Thoracic aorta (tissue), 2 donors: ENCODE measurements around the gene INPP5D. TPM values are rescaled to one million over a fixed set of nuclear protein-coding genes. Genes with fewer than 3 reads are reported as not detected.
"Not testable (repeated sequence)": the region's sequence is repeated elsewhere in the genome, so short reads cannot be mapped to it uniquely, and the experiment has no call there.

ENCODE experiments used
- ATAC-seq: fragments of 150-250 bp; one replicate; pipeline ENCODE4 v1.8.0; 2017; ENCODE audit warnings: low read depth; ENCODE audit not compliant: insufficient number of reproducible peaks, low FRiP score
- DNase-seq: peaks from one replicate; pipeline ENCODE4 v3.0.0-alpha.2; 2020; ENCODE audit warnings: low spot score
- H3K27ac ChIP-seq, 2 donors: fragments of 200-600 bp; sonication (generic); 1 replicate in 1 of 2; 2 replicates in 1 of 2; pipeline ENCODE4 v1.5.1; 2016; ENCODE audit warnings: mild to moderate bottlenecking in 2 of 2, moderate library complexity in 2 of 2
- H3K27me3 ChIP-seq: fragments of 200-600 bp; sonication (generic); replicated peaks from 2 replicates; pipeline ENCODE4 v1.6.0; 2016; ENCODE audit warnings: mild to moderate bottlenecking; ENCODE audit not compliant: insufficient read depth
- H3K36me3 ChIP-seq: fragments of 200-600 bp; sonication (generic); one replicate; pipeline ENCODE4 v1.5.1; 2016
- H3K4me1 ChIP-seq, 2 donors: fragments of 200-600 bp; sonication (generic); 1 replicate in 1 of 2; 2 replicates in 1 of 2; pipeline versions ENCODE4 v1.5.1 to v1.6.0; 2016; ENCODE audit warnings: low read depth in 2 of 2, mild to moderate bottlenecking in 1 of 2; ENCODE audit not compliant: control insufficient read depth in 1 of 2
- H3K4me3 ChIP-seq: fragments of 200-600 bp; sonication (generic); 2 replicates; pipeline ENCODE4 v1.5.1; 2016; ENCODE audit warnings: mild to moderate bottlenecking
- H3K9me3 ChIP-seq: fragments of 200-600 bp; sonication (generic); 2 replicates; pipeline ENCODE4 v1.5.1; 2016
- total RNA-seq, 2 donors: library from RNA; depleted of rRNA; stranded (reverse); fragments of >200 nt; gene quantifications; one replicate each; pipeline versions ENCODE4 v1.1.0 to v1.2.3, GENCODE V29; 2016
- TF ChIP-seq, protein P1 (sequence below): fragments of 200-600 bp; sonication (generic); IDR thresholded peaks from one replicate; pipeline ENCODE4 v1.5.1; 2019; ENCODE audit warnings: antibody characterized with exemption

Gene INPP5D
- total RNA-seq, 2 donors from 2014 or later: 24.2 to 49.7 TPM

DNA sequence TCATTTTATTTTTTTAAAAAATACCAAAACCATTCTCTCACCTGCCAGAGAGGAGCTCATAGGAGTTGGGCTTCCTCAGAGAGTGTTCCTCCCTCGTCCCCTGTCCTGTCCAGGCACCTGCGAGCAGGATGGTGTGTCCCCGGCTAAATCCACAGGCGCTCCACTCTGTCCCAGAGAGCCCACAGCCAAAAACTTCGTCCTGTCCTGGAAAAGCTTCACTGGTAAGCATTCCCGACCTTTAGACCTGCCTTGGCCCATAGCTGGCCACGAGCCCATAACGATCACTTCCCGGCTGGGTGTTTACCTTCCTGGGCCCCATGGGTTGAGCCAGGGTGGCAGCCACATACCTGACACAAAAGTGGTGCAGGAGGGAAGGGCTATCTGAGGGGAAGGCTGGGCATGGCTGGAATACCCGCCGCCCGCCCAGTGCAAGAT is 47.1 kb upstream of the INPP5D start, which contains the start of gene NGEF:
Gene NGEF (minus strand): TSS at position 230 of the 435 bp plus-strand sequence. CDS start 38,366 bp downstream, outside the sequence.
- TF ChIP-seq, protein P1, sequence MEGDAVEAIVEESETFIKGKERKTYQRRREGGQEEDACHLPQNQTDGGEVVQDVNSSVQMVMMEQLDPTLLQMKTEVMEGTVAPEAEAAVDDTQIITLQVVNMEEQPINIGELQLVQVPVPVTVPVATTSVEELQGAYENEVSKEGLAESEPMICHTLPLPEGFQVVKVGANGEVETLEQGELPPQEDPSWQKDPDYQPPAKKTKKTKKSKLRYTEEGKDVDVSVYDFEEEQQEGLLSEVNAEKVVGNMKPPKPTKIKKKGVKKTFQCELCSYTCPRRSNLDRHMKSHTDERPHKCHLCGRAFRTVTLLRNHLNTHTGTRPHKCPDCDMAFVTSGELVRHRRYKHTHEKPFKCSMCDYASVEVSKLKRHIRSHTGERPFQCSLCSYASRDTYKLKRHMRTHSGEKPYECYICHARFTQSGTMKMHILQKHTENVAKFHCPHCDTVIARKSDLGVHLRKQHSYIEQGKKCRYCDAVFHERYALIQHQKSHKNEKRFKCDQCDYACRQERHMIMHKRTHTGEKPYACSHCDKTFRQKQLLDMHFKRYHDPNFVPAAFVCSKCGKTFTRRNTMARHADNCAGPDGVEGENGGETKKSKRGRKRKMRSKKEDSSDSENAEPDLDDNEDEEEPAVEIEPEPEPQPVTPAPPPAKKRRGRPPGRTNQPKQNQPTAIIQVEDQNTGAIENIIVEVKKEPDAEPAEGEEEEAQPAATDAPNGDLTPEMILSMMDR: no peak
- ATAC-seq (no peak), DNase-seq (no peak)
- H3K27me3 ChIP-seq: no peaks in the 10 kb centered on the region
- no peaks in the 10 kb centered on the region for H3K9me3 ChIP-seq
- no peak within 1 kb of the TSS for H3K27ac ChIP-seq
- H3K36me3 ChIP-seq: no peaks in the 10 kb centered on the region
- peaks cover 6 to 7% of the 10 kb centered on the region in 2 donors for H3K4me1 ChIP-seq
- H3K4me3 ChIP-seq: no peak within 1 kb of the TSS

DNA sequence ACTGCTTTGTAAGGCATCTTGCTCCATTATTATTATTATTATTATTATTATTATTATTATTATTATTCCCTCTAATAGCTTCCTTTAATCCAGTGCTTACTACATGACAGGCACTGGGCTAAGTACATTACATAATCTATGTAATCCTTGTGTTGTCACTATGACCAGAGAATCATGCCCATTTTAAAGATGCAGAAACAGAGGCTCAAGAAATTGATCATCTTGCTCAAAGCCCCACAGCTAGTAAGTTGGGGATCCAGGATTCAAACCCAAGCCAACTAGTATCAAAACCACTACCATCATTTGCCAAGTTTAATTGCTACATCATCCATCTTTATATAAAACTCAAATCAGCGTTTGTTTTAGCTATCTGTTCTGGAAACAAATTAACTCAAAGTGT is 46.5 kb upstream of the INPP5D start:
- ATAC-seq: no peak
- H3K27ac ChIP-seq: no peak overlapping the region
- DNase-seq: no peak
- peaks cover under 1 to 1% of the 10 kb centered on the region in 2 donors for H3K4me1 ChIP-seq
- no peaks in the 10 kb centered on the region for H3K9me3 ChIP-seq
- H3K36me3 ChIP-seq: no peaks in the 10 kb centered on the region
- TF ChIP-seq, protein P1: no peak
- no peaks in the 10 kb centered on the region for H3K27me3 ChIP-seq
- no peak overlapping the region for H3K4me3 ChIP-seq

DNA sequence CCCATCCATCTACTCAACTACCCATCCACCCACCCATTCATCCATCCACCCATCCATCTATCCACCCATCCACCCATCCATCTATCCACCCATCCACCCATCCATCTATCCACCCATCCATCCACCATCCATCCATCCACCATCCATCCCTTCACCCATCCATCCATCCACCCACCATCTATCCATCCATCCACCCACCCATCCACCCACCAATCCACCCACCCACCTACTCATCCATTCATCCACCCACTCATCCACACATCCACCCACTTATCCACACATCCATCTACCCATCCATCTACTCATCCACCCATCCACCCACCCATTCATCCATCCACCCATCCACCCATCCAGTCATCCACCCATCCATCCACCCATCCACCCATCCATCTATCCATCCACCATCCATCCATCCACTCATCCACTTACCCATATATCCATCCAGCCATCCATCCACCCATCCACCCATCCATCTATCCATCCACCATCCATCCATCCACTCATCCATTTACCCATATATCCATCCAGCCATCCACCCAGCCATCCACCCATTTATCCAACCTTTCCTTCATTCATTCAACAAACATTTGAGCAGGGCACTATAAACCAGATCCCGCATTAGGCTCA is 45.0 kb upstream of the INPP5D start:
- H3K36me3 ChIP-seq: no peaks in the 10 kb centered on the region
- ATAC-seq (no peak), DNase-seq (no peak)
- H3K4me3 ChIP-seq: no peak overlapping the region
- no peaks in the 10 kb centered on the region for H3K9me3 ChIP-seq
- no peaks in the 10 kb centered on the region for H3K4me1 ChIP-seq
- TF ChIP-seq, protein P1: no peak
- H3K27ac ChIP-seq: no peak overlapping the region
- no peaks in the 10 kb centered on the region for H3K27me3 ChIP-seq

DNA sequence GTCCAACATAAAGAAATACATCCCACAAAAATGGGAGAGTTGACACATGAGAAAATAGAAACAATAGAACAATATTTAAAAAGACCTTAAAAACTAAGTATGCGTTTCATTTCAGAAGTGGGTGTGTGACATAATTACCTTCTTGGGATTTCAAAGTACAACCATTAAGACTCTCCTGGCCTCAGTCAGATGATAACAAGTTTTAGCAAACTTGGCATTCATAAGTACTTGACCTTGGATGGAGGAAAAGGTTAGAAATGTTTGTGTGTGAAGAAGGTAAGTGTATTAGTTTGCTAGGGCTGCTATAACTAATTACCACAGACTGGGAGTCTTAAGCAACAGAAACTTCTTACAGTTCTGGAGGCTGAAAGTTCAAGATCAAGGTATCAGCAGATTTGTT is 42.2 kb upstream of the INPP5D start:
- DNase-seq: no peak
- H3K36me3 ChIP-seq: no peaks in the 10 kb centered on the region
- no peaks in the 10 kb centered on the region for H3K27me3 ChIP-seq
- TF ChIP-seq, protein P1: no peak
- no peak overlapping the region for H3K27ac ChIP-seq
- no peaks in the 10 kb centered on the region for H3K4me1 ChIP-seq
- no peak for ATAC-seq
- H3K4me3 ChIP-seq: no peak overlapping the region
- H3K9me3 ChIP-seq: no peaks in the 10 kb centered on the region

DNA sequence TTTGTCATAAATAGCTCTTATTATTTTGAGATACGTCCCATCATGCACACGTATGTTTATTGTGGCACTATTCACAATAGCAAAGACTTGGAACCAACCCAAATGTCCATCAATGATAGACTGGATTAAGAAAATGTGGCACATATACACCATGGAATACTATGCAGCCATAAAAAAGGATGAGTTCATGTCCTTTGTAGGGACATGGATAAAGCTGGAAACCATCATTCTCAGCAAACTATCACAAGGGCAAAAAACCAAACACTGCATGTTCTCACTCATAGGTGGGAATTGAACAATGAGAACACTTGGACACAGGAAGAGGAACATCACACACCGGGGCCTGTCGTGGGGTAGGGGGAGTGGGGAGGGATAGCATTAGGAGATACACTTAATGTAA is 40.5 kb upstream of the INPP5D start:
- not testable (repeated sequence) for H3K27ac ChIP-seq, H3K9me3 ChIP-seq, H3K4me1 ChIP-seq, H3K36me3 ChIP-seq, ATAC-seq, H3K27me3 ChIP-seq, DNase-seq, H3K4me3 ChIP-seq

DNA sequence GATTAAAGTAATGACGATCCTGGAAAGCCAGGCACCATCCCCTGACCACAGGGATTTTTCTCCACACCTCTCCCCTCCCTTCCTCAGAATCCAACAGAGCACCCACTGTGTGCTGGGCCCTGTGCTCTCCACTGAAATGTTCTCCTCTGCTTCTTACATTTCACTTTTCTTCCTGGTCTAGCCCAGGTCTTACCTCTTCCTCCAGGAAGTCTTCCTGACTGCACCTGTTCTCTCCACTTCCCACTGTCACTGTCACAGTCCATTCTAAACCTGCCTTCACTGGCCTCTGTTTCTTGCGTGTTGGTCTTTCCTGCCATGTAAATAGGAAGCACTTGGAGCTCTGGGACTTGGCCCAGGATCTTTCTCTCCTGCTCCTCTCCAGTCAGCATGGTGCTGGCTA is 39.7 kb upstream of the INPP5D start:
- no peaks in the 10 kb centered on the region for H3K4me1 ChIP-seq
- H3K27me3 ChIP-seq: no peaks in the 10 kb centered on the region
- DNase-seq (no peak), ATAC-seq (no peak)
- TF ChIP-seq, protein P1: no peak
- H3K27ac ChIP-seq: no peak overlapping the region
- H3K9me3 ChIP-seq: no peaks in the 10 kb centered on the region
- H3K4me3 ChIP-seq: no peak overlapping the region
- H3K36me3 ChIP-seq: no peaks in the 10 kb centered on the region
